MM.1S (cell line): ENCODE measurements around the gene GALNT9.

Experiments used
- CTCF ChIP-seq: fragments of 300-600 bp; sonication (generic); IDR thresholded peaks from 2 replicates; pipeline ENCODE4 v1.5.1; 2016; ENCODE audit warnings: antibody characterized with exemption, low read length, mixed read lengths
- EZH2phosphoT487 ChIP-seq: fragments of 300-600 bp; sonication (generic); IDR thresholded peaks from 2 replicates; pipeline ENCODE4 v1.6.1; 2018; ENCODE audit warnings: antibody characterized with exemption, low read length

GRCh38 chr12:132269271-132269968, 60.0 kb downstream of the GALNT9 start:
- TF ChIP-seq CTCF (no peak), EZH2phosphoT487 (no peak)
